NCI-H146 treated with DMSO at 0.1 percent for 48 hours (cell line): Measurements from ENCODE around the gene DENND1B.

Source experiments
- DNase-seq: peaks from one replicate; lab custom pipeline; 2025; ENCODE audit not compliant: unreplicated experiment; lab: John Stamatoyannopoulos, UW

The DENND1B gene

GRCh38 chr1:197471248-197471985 is 303.9 kb downstream of the DENND1B start:
- DNase-seq = no peak

GRCh38 chr1:197470330-197470729 is 304.9 kb downstream of the DENND1B start:
- no peak for DNase-seq

- no peak for DNase-seq
Observed at GRCh38 chr1:197469620-197470210, 305.6 kb downstream of the DENND1B start.

GRCh38 chr1:197468543-197469175 is 306.6 kb downstream of the DENND1B start:
- no peak for DNase-seq

GRCh38 chr1:197467881-197468280 is 307.4 kb downstream of the DENND1B start:
- DNase-seq = no peak

- DNase-seq = no peak
Observed at GRCh38 chr1:197466813-197467212, 308.5 kb downstream of the DENND1B start.

GRCh38 chr1:197465528-197466327 is 309.6 kb downstream of the DENND1B start:
- DNase-seq = no peak

GRCh38 chr1:197464044-197464443 is 311.2 kb downstream of the DENND1B start:
- DNase-seq = no peak

- no peak for DNase-seq
Observed at GRCh38 chr1:197463142-197463541, 312.1 kb downstream of the DENND1B start.

- DNase-seq = no peak
Observed at GRCh38 chr1:197462539-197462938, 312.7 kb downstream of the DENND1B start.
